Body of pancreas (tissue), 4 donors: ENCODE results near the gene DOCK4.

Experiments
- POLR2A ChIP-seq, 3 donors: fragments of 450-650 bp; IDR thresholded peaks; one replicate each; pipeline ENCODE4 v1.6.1; 2016; ENCODE audit warnings: antibody characterized with exemption in 3 of 3, mild to moderate bottlenecking in 2 of 3
- TF ChIP-seq, protein P1 (sequence below), 7 experiments: fragments of 450-650 bp in 4 of 7; fragments of 200-600 bp in 3 of 7; sonication (generic) in 3 of 7; IDR thresholded peaks; one replicate each; pipeline ENCODE4 v1.5.1; 2016 to 2019; ENCODE audit warnings: antibody characterized with exemption in 7 of 7

- TF ChIP-seq, protein P1, sequence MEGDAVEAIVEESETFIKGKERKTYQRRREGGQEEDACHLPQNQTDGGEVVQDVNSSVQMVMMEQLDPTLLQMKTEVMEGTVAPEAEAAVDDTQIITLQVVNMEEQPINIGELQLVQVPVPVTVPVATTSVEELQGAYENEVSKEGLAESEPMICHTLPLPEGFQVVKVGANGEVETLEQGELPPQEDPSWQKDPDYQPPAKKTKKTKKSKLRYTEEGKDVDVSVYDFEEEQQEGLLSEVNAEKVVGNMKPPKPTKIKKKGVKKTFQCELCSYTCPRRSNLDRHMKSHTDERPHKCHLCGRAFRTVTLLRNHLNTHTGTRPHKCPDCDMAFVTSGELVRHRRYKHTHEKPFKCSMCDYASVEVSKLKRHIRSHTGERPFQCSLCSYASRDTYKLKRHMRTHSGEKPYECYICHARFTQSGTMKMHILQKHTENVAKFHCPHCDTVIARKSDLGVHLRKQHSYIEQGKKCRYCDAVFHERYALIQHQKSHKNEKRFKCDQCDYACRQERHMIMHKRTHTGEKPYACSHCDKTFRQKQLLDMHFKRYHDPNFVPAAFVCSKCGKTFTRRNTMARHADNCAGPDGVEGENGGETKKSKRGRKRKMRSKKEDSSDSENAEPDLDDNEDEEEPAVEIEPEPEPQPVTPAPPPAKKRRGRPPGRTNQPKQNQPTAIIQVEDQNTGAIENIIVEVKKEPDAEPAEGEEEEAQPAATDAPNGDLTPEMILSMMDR (IDR thresholded peaks at IDR 0.05): no peak
- no peak for TF ChIP-seq POLR2A (IDR thresholded peaks at IDR 0.05)
Observed at GRCh38 chr7:112071856-112072255, 134.3 kb downstream of the DOCK4 start.
